Glutamatergic neuron (in vitro differentiated cells): ENCODE results near the gene UBE2L6. TPM values are rescaled to one million over a fixed set of nuclear protein-coding genes. Genes with fewer than 3 reads are reported as not detected.
"Not testable (repeated sequence)": the region's sequence is repeated elsewhere in the genome, so short reads cannot be mapped to it uniquely, and the experiment has no call there.

Experiments
- DNase-seq: peaks from one replicate; pipeline ENCODE4 v3.0.0; 2022
- H3K27ac Mint-ChIP-seq: one replicate; pipeline ENCODE4 v1.8.0; 2020; ENCODE audit warnings: mild to moderate bottlenecking, mixed read lengths, inconsistent platforms; ENCODE audit not compliant: unreplicated experiment
- H3K27me3 Mint-ChIP-seq: one replicate; pipeline ENCODE4 v1.8.0; 2020; ENCODE audit warnings: mild to moderate bottlenecking, moderate library complexity, mixed read lengths, inconsistent platforms; ENCODE audit not compliant: unreplicated experiment
- H3K36me3 Mint-ChIP-seq: one replicate; pipeline ENCODE4 v1.8.0; 2020; ENCODE audit warnings: mild to moderate bottlenecking, mixed read lengths, inconsistent platforms; ENCODE audit not compliant: unreplicated experiment
- H3K4me1 Mint-ChIP-seq: one replicate; pipeline ENCODE4 v1.8.0; 2020; ENCODE audit warnings: mild to moderate bottlenecking, low read depth, mixed read lengths, inconsistent platforms; ENCODE audit not compliant: unreplicated experiment
- H3K4me3 Mint-ChIP-seq: one replicate; pipeline ENCODE4 v1.8.0; 2020; ENCODE audit warnings: mild to moderate bottlenecking, mixed read lengths, inconsistent platforms; ENCODE audit not compliant: unreplicated experiment
- H3K9me3 Mint-ChIP-seq: one replicate; pipeline ENCODE4 v1.8.0; 2020; ENCODE audit warnings: mild to moderate bottlenecking, moderate library complexity, mixed read lengths, inconsistent platforms; ENCODE audit not compliant: unreplicated experiment
- total RNA-seq: library from RNA; stranded (reverse); fragmentation: NEBNext Ultra II Directional; extraction: Animal tissue kit (Norgen Biotek cat#: 25700); gene quantifications from one replicate; pipeline ENCODE4 v1.2.1, GENCODE V29; 2021; ENCODE audit not compliant: unreplicated experiment
- TF ChIP-seq, protein P1 (sequence below): fragments of 200-600 bp; sonication (generic); IDR thresholded peaks from one replicate; pipeline ENCODE4 v1.5.0; 2021; ENCODE audit not compliant: partially characterized antibody, unreplicated experiment

UBE2L6 gene
- total RNA-seq, 1 donor from 2014 or later: 199 TPM

DNA sequence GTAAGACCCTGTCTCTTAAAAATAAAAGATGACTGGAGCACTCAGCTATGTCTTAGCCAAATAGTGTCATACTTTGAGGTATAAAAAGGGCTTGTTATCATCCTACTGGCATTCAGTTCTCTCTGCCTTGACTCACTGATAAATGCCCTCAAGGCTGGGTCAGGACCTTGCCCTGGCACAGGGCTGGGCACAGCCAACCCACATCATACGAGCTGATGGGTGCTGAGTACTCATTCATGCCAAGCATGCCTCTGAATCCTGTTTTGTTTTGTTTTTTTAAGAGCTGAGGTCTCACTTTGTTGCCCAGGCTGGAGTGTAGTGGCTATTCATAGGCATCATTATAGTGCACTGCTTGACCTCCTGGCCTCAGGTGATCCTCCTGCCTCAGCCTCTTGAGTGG lies 28.1 kb downstream of the UBE2L6 start:
- DNase-seq: no peak
- peaks cover 5% of the 10 kb centered on the region for H3K27me3 Mint-ChIP-seq
- TF ChIP-seq, protein P1, sequence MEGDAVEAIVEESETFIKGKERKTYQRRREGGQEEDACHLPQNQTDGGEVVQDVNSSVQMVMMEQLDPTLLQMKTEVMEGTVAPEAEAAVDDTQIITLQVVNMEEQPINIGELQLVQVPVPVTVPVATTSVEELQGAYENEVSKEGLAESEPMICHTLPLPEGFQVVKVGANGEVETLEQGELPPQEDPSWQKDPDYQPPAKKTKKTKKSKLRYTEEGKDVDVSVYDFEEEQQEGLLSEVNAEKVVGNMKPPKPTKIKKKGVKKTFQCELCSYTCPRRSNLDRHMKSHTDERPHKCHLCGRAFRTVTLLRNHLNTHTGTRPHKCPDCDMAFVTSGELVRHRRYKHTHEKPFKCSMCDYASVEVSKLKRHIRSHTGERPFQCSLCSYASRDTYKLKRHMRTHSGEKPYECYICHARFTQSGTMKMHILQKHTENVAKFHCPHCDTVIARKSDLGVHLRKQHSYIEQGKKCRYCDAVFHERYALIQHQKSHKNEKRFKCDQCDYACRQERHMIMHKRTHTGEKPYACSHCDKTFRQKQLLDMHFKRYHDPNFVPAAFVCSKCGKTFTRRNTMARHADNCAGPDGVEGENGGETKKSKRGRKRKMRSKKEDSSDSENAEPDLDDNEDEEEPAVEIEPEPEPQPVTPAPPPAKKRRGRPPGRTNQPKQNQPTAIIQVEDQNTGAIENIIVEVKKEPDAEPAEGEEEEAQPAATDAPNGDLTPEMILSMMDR: no peak
- H3K4me1 Mint-ChIP-seq: peaks cover 3% of the 10 kb centered on the region
- H3K36me3 Mint-ChIP-seq: peaks cover 8% of the 10 kb centered on the region
- H3K4me3 Mint-ChIP-seq: no peak overlapping the region
- H3K27ac Mint-ChIP-seq: no peak overlapping the region
- peaks cover 5% of the 10 kb centered on the region for H3K9me3 Mint-ChIP-seq

GRCh38 chr11:57536947-57537619 lies 30.4 kb downstream of the UBE2L6 start, which contains the start of gene SMTNL1:
Gene SMTNL1, plus strand, starts transcription at chr11:57537595. Its CDS starts 5,048 bp downstream, at chr11:57542643.
- H3K27me3 Mint-ChIP-seq: peaks cover 6% of the 10 kb centered on the region
- no peak for DNase-seq
- H3K36me3 Mint-ChIP-seq: peaks cover 8% of the 10 kb centered on the region
- peaks cover 4% of the 10 kb centered on the region for H3K9me3 Mint-ChIP-seq
- peaks cover 3% of the 10 kb centered on the region for H3K4me1 Mint-ChIP-seq
- no peak within 1 kb of the TSS for H3K27ac Mint-ChIP-seq
- no peak within 1 kb of the TSS for H3K4me3 Mint-ChIP-seq
- TF ChIP-seq, protein P1: no peak

DNA sequence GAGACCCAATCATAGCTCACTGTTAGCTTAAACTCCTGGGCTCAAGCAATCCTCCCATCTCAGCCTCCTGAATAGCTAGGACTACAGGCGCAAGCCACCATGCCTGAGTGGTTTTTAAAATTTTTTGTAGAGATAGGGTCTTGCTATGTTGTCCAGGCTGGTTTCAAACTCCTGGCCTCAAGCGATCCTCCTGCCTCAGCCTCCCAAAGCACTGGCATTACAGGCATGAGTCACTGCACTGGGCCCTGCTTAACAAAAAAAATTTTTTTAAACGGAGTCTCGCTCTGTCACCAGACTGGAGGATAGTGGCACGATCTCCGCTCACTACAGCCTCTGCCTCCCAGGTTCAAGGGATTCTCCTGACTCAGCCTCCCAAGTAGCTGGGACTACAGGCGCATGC lies 33.0 kb downstream of the UBE2L6 start:
- not testable (repeated sequence) for H3K36me3 Mint-ChIP-seq, H3K9me3 Mint-ChIP-seq, H3K27ac Mint-ChIP-seq, DNase-seq, H3K4me3 Mint-ChIP-seq, H3K4me1 Mint-ChIP-seq
- peaks cover 10% of the 10 kb centered on the region for H3K27me3 Mint-ChIP-seq

- TF ChIP-seq, protein P1: no peak
- peak within 1 kb of the TSS; percentile 94 for H3K4me3 Mint-ChIP-seq
- H3K36me3 Mint-ChIP-seq: peaks cover 5% of the 10 kb centered on the region
- peaks cover 11% of the 10 kb centered on the region for H3K27me3 Mint-ChIP-seq
- peaks cover 6% of the 10 kb centered on the region for H3K4me1 Mint-ChIP-seq
- DNase-seq: peak; percentile 91
- H3K9me3 Mint-ChIP-seq: peaks cover 5% of the 10 kb centered on the region
- peak within 1 kb of the TSS; percentile 30 for H3K27ac Mint-ChIP-seq
Observed at GRCh38 chr11:57530596-57531507, 36.6 kb downstream of the UBE2L6 start, which contains the start of gene TIMM10. Gene TIMM10, minus strand, starts transcription at chr11:57530754. Its CDS starts 565 bp downstream, at chr11:57530189.

DNA sequence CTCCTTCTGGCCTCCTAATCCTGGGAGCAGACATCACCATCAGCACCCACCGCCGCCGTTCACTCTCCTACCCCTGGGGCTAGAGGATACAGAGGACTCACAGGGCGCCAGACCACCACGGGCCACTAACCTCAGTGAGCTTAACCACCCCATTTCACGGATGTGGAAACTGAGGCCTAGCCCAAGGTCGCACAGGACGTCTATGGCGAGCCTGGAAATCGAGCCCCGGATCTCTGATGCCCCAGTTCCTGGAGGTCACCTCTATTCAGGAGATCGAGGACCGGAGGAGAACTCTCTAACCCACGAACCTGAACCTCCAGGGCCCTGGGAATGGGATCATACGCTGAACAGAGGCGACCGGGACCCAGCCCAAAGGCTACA lies 37.3 kb downstream of the UBE2L6 start:
- no peak for DNase-seq
- Mint-ChIP-seq H3K27me3 (peaks cover 11% of the 10 kb centered on the region), H3K9me3 (peaks cover 5% of the 10 kb centered on the region), H3K4me1 (peaks cover 6% of the 10 kb centered on the region), H3K36me3 (no peaks in the 10 kb centered on the region), H3K27ac (no peak overlapping the region), H3K4me3 (peak overlapping the region; percentile 94)
- TF ChIP-seq, protein P1: no peak
